BLaER1 treated with 17β-estradiol and CSF1 and Interleukin-3, amounts not matched to agents 10 nM and 100 nM (cell line): ENCODE results near the gene CLEC11A.
"Not testable (repeated sequence)": the region's sequence is repeated elsewhere in the genome, so short reads cannot be mapped to it uniquely, and the experiment has no call there.

ENCODE experiments used
- H3K27ac ChIP-seq, 11 experiments: shearing (Covaris generic); formaldehyde crosslinking; 2 replicates each; pipeline ENCODE4 v1.8.1; 2022
- H3K27me3 ChIP-seq, 11 experiments: shearing (Covaris generic); formaldehyde crosslinking; 2 replicates each; pipeline ENCODE4 v1.8.1; 2022
- H3K36me3 ChIP-seq, 11 experiments: shearing (Covaris generic); formaldehyde crosslinking; 2 replicates each; pipeline ENCODE4 v1.8.1; 2022
- H3K4me1 ChIP-seq, 10 experiments: shearing (Covaris generic); formaldehyde crosslinking; 2 replicates each; pipeline ENCODE4 v1.8.1; 2022
- H3K4me2 ChIP-seq, 11 experiments: shearing (Covaris generic); formaldehyde crosslinking; 2 replicates each; pipeline ENCODE4 v1.8.1; 2022
- H3K4me3 ChIP-seq, 10 experiments: shearing (Covaris generic); formaldehyde crosslinking; 2 replicates each; pipeline ENCODE4 v1.8.1; 2022
- H3K9ac ChIP-seq, 11 experiments: shearing (Covaris generic); formaldehyde crosslinking; 2 replicates each; pipeline ENCODE4 v1.8.1; 2022
- H3K9me3 ChIP-seq, 11 experiments: shearing (Covaris generic); formaldehyde crosslinking; replicated peaks in 1 of 11; 2 replicates each; pipeline ENCODE4 v1.8.1; 2022
- H4K20me1 ChIP-seq, 11 experiments: shearing (Covaris generic); formaldehyde crosslinking; 2 replicates each; pipeline ENCODE4 v1.8.1; 2022
- Cebpa-rat ChIP-seq, 11 experiments: shearing (Covaris generic); IDR thresholded peaks; 2 replicates each; pipeline ENCODE4 v1.8.1; 2022

Gene CLEC11A

GRCh38 chr19:50768277-50768676, 45.1 kb downstream of the CLEC11A start:
- H3K9ac ChIP-seq, result no peak overlapping the region
- no peaks in the 10 kb centered on the region for H3K27me3 ChIP-seq
- no peak overlapping the region for H3K27ac ChIP-seq
- H4K20me1 ChIP-seq, result no peaks in the 10 kb centered on the region
- no peaks in the 10 kb centered on the region for H3K4me1 ChIP-seq
- no peak overlapping the region for H3K4me2 ChIP-seq
- H3K36me3 ChIP-seq, result no peaks in the 10 kb centered on the region
- no peak for TF ChIP-seq Cebpa-rat (IDR thresholded peaks at IDR 0.05)
- no peak overlapping the region for H3K4me3 ChIP-seq
- H3K9me3 ChIP-seq, result peaks cover 0 to 7% (median 0%) of the 10 kb centered on the region in 11 experiments; a peak in 6 of 22 replicates

- not testable (repeated sequence) for H3K4me1 ChIP-seq, H3K36me3 ChIP-seq, H3K9me3 ChIP-seq, H4K20me1 ChIP-seq, H3K4me3 ChIP-seq, H3K4me2 ChIP-seq, H3K27ac ChIP-seq, H3K9ac ChIP-seq
- peaks cover 0 to 15% (median 8%) of the 10 kb centered on the region in 11 experiments; a peak in 16 of 22 replicates for H3K27me3 ChIP-seq
These were observed 47.0 kb downstream of the CLEC11A start, which contains the start of gene GPR32 for GRCh38 chr19:50770164-50770563. Gene GPR32, plus strand, starts transcription at chr19:50770464. Its CDS starts 137 bp downstream, at chr19:50770601.

GRCh38 chr19:50770888-50771287, 47.7 kb downstream of the CLEC11A start:
- no peak for TF ChIP-seq Cebpa-rat (IDR thresholded peaks at IDR 0.05)
- Histone ChIP-seq H3K27ac (no peak overlapping the region), H3K27me3 (peaks cover 0 to 22% (median 14%) of the 10 kb centered on the region in 11 experiments; a peak in 19 of 22 replicates), H4K20me1 (no peaks in the 10 kb centered on the region), H3K4me3 (no peak overlapping the region), H3K9me3 (peaks cover 0 to 7% (median 0%) of the 10 kb centered on the region in 11 experiments; a peak in 6 of 22 replicates), H3K4me2 (no peak overlapping the region), H3K36me3 (no peaks in the 10 kb centered on the region), H3K9ac (no peak overlapping the region), H3K4me1 (no peaks in the 10 kb centered on the region)

- no peak overlapping the region for H3K4me2 ChIP-seq
- peaks cover 14 to 38% (median 30%) of the 10 kb centered on the region in 11 experiments for H3K27me3 ChIP-seq
- H3K27ac ChIP-seq, result no peak overlapping the region
- peaks cover under 1 to 6% (median 5%) of the 10 kb centered on the region in 10 experiments; a peak in 17 of 20 replicates for H3K4me1 ChIP-seq
- H3K36me3 ChIP-seq, result no peaks in the 10 kb centered on the region
- H3K9ac ChIP-seq, result no peak overlapping the region
- H3K9me3 ChIP-seq, result peaks cover 0 to 18% (median 8%) of the 10 kb centered on the region in 11 experiments; a peak in 14 of 22 replicates
- H4K20me1 ChIP-seq, result peaks cover 0 to 5% (median 1%) of the 10 kb centered on the region in 11 experiments; a peak in 9 of 22 replicates
- H3K4me3 ChIP-seq, result no peak overlapping the region
- no peak for TF ChIP-seq Cebpa-rat (IDR thresholded peaks at IDR 0.05)
These were observed 49.3 kb downstream of the CLEC11A start for GRCh38 chr19:50772476-50772875.

GRCh38 chr19:50772912-50773311, 49.7 kb downstream of the CLEC11A start:
- not testable (repeated sequence) for H4K20me1 ChIP-seq, H3K4me3 ChIP-seq, H3K36me3 ChIP-seq, H3K27ac ChIP-seq, H3K9ac ChIP-seq
- Histone ChIP-seq H3K4me2 (0 out of 22 replicates have a peak overlapping the region, but pooled peaks of 1 of the 11 experiments have one; percentile 5), H3K27me3 (peaks cover 19 to 42% (median 34%) of the 10 kb centered on the region in 11 experiments), H3K4me1 (peaks cover 5 to 11% (median 10%) of the 10 kb centered on the region in 10 experiments; a peak in 18 of 20 replicates), H3K9me3 (peaks cover 0 to 18% (median 8%) of the 10 kb centered on the region in 11 experiments; a peak in 14 of 22 replicates)

- H3K4me1 ChIP-seq, result peaks cover 9 to 16% (median 15%) of the 10 kb centered on the region in 10 experiments; a peak in 19 of 20 replicates
- 0 out of 22 replicates have a peak overlapping the region, but pooled peaks of 1 of the 11 experiments have one; percentile 5 for H3K4me2 ChIP-seq
- H3K36me3 ChIP-seq, H3K4me3 ChIP-seq, H3K9ac ChIP-seq, H3K27ac ChIP-seq: not testable (repeated sequence)
- peaks cover 0 to 18% (median 8%) of the 10 kb centered on the region in 11 experiments; a peak in 14 of 22 replicates for H3K9me3 ChIP-seq
- H4K20me1 ChIP-seq, result peaks cover 0 to 15% (median 9%) of the 10 kb centered on the region in 11 experiments; a peak in 16 of 22 replicates
- peaks cover 24 to 48% (median 40%) of the 10 kb centered on the region in 11 experiments for H3K27me3 ChIP-seq
These were observed 50.3 kb downstream of the CLEC11A start for GRCh38 chr19:50773454-50773853.
